Measurements from ENCODE around the gene VANGL1. TPM values are rescaled to one million over a fixed set of nuclear protein-coding genes. Genes with fewer than 3 reads are reported as not detected.
A peak's percentile ranks its signal among the peaks of the same experiment; 100 is the strongest.

Gene VANGL1
- total RNA-seq, 4 donors from 2014 or later, result 17.7 to 33.6 (median 26.2) TPM

DNA sequence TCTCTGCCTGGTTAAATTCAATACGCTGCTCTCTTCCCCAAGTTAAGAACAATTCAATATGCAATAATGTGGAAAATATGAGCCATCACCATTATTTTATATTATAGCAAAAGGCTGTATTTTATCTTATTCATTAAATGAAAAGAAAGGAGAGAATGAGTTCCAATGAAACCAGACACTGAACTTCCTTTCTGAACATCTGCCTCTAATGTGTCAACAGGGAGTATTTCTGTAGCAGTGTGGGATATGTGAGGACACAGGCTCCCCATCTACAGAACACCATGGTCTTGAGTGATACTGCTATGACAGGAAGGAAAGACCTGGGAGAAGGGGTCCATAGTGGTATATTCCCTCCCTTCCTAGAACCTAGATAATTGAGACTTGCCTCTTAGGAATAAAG, 80.5 kb downstream of the VANGL1 start:
- no peak for DNase-seq (ENCODE audit: low spot score in 2 of 2)
- no peak for TF ChIP-seq POLR2AphosphoS5 (IDR thresholded peaks at IDR 0.05)
- H3K4me1 ChIP-seq, result peaks cover 4% of the 10 kb centered on the region
- H3K27ac ChIP-seq, result no peak overlapping the region
- WGBS, result 89% methylated on average over 1 of the region's 1 CpG
- no peak overlapping the region for H3K4me3 ChIP-seq
- no peaks in the 10 kb centered on the region for H3K27me3 ChIP-seq
- no peaks in the 10 kb centered on the region for H3K36me3 ChIP-seq
- no peaks in the 10 kb centered on the region for H3K9me3 ChIP-seq

DNA sequence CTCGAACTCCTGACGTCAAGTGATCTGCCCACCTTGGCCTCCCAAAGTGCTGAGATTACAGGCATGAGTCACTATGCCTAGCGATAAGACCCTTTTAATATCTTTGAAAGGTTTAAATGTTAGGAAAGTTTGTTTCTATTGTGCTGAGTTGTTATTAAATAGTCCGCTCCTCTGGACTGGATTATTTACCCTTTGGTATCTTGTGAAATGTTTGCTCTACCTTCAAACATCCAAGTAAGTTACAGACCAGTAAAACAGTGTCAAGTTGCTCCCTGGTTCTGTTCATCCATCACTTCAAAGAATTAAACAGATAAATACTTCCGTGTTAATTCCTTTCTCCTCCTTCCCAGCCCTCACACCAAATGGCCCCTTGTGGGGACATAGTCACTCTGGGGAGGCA, 82.0 kb downstream of the VANGL1 start:
- no peak overlapping the region for H3K4me3 ChIP-seq
- H3K36me3 ChIP-seq, result no peaks in the 10 kb centered on the region
- no peaks in the 10 kb centered on the region for H3K9me3 ChIP-seq
- WGBS, result 95% methylated on average over 5 of the region's 5 CpGs
- no peaks in the 10 kb centered on the region for H3K27me3 ChIP-seq
- no peak for DNase-seq (ENCODE audit: low spot score in 2 of 2)
- TF ChIP-seq POLR2AphosphoS5 (IDR thresholded peaks at IDR 0.05), result no peak
- TF ChIP-seq, protein P1, sequence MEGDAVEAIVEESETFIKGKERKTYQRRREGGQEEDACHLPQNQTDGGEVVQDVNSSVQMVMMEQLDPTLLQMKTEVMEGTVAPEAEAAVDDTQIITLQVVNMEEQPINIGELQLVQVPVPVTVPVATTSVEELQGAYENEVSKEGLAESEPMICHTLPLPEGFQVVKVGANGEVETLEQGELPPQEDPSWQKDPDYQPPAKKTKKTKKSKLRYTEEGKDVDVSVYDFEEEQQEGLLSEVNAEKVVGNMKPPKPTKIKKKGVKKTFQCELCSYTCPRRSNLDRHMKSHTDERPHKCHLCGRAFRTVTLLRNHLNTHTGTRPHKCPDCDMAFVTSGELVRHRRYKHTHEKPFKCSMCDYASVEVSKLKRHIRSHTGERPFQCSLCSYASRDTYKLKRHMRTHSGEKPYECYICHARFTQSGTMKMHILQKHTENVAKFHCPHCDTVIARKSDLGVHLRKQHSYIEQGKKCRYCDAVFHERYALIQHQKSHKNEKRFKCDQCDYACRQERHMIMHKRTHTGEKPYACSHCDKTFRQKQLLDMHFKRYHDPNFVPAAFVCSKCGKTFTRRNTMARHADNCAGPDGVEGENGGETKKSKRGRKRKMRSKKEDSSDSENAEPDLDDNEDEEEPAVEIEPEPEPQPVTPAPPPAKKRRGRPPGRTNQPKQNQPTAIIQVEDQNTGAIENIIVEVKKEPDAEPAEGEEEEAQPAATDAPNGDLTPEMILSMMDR (IDR thresholded peaks at IDR 0.05), result no peak
- no peak for TF ChIP-seq POLR2A (IDR thresholded peaks at IDR 0.05)
- TF ChIP-seq EP300 (IDR thresholded peaks at IDR 0.05), result no peak
- peaks cover 17% of the 10 kb centered on the region for H3K4me1 ChIP-seq
- H3K27ac ChIP-seq, result no peak overlapping the region

DNA sequence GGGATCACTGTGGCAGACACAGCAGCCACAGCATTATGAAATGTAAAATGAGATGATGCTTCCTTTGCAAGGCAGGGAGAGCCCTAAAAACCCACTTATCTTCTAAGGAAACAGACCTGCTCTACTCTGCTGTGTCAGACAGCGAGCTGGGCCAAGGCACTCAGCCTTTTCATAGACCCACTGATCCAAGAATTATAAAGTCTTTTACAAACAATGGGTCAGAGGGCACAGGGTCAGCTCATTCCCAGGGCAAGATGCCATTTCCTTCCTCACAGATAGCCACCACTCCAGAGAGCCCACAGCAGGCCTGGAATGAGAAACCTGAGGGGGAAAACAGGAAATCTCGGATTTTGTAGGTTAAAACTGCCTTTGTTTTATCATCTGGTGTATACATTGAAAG, 83.8 kb downstream of the VANGL1 start:
- WGBS, result 72% methylated on average over 2 of the region's 2 CpGs
- H3K4me1 ChIP-seq, result peaks cover 17% of the 10 kb centered on the region
- no peak overlapping the region for H3K27ac ChIP-seq
- no peaks in the 10 kb centered on the region for H3K9me3 ChIP-seq
- no peak for DNase-seq (ENCODE audit: low spot score in 2 of 2)
- TF ChIP-seq EP300 (IDR thresholded peaks at IDR 0.05), result no peak
- TF ChIP-seq, protein P1 (IDR thresholded peaks at IDR 0.05), result no peak
- TF ChIP-seq POLR2AphosphoS5 (IDR thresholded peaks at IDR 0.05), result no peak
- TF ChIP-seq POLR2A (IDR thresholded peaks at IDR 0.05), result no peak
- H3K36me3 ChIP-seq, result no peaks in the 10 kb centered on the region
- H3K27me3 ChIP-seq, result no peaks in the 10 kb centered on the region
- no peak overlapping the region for H3K4me3 ChIP-seq

DNA sequence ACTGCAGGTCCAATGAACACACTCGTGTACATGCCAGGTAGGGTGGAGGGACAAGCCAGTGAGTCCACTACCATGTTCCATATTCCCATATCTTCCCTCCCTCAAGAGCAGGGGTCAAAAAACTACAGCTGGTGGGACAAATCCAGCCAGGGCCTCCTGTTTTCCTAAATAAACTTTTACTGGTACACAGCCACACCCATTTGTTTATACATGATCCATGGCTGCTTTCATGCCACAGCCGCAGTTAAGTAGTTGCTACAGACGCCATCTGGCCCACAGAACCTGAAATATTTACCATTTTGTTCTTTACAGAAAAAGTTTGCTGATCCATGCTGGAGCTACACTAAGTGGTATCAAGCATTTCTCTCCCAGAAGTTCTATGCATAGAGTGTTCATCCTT, 84.4 kb downstream of the VANGL1 start:
- DNase-seq (ENCODE audit: low spot score in 2 of 2), result no peak
- Histone ChIP-seq H3K27me3 (no peaks in the 10 kb centered on the region), H3K36me3 (no peaks in the 10 kb centered on the region), H3K4me1 (peaks cover 17% of the 10 kb centered on the region), H3K4me3 (no peak overlapping the region), H3K9me3 (no peaks in the 10 kb centered on the region), H3K27ac (no peak overlapping the region)
- no peak for TF ChIP-seq EP300 (IDR thresholded peaks at IDR 0.05)
- TF ChIP-seq, protein P1 (IDR thresholded peaks at IDR 0.05), result no peak
- TF ChIP-seq POLR2A (IDR thresholded peaks at IDR 0.05), result no peak
- TF ChIP-seq POLR2AphosphoS5 (IDR thresholded peaks at IDR 0.05), result no peak
- 62% methylated on average over 3 of the region's 3 CpGs for WGBS

- Histone ChIP-seq H3K36me3 (no peaks in the 10 kb centered on the region), H3K4me3 (no peak overlapping the region), H3K4me1 (peaks cover 17% of the 10 kb centered on the region), H3K27me3 (no peaks in the 10 kb centered on the region), H3K27ac (no peak overlapping the region), H3K9me3 (no peaks in the 10 kb centered on the region)
- TF ChIP-seq, protein P1 (IDR thresholded peaks at IDR 0.05), result no peak
- TF ChIP-seq POLR2AphosphoS5 (IDR thresholded peaks at IDR 0.05), result no peak
- no peak for TF ChIP-seq EP300 (IDR thresholded peaks at IDR 0.05)
- no peak for TF ChIP-seq POLR2A (IDR thresholded peaks at IDR 0.05)
- no peak for DNase-seq (ENCODE audit: low spot score in 2 of 2)
These were observed 84.8 kb downstream of the VANGL1 start for GRCh38 chr1:115726570-115726969.

DNA sequence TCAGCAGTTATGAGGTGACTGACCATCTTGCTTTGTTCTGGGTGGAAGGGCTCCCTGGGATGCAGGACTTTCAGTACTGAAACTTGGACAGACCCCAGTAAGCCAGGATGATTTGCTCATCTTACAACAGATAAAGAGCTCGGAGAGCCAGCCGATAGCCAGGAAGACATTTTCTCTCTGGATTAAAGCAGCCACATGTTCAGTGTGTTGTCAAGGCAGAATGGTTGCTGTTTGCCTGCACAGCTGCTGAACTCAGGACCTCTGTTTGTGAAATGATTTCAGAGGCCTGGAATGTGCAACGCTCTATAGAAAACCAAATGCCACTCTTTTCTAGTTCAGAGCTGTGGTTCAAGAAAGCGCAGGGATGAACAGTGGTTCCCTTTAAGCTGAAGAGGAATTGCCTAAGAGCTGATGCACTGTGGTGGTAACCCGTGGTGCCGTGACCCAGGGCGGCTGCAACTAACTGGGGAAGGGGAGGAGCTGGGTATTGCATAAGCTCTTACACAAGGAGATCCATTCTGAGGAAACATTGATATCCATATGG, 86.0 kb downstream of the VANGL1 start:
- Histone ChIP-seq H3K27ac (peak overlapping the region; percentile 73), H3K36me3 (no peaks in the 10 kb centered on the region), H3K4me3 (no peak overlapping the region), H3K4me1 (peaks cover 17% of the 10 kb centered on the region), H3K9me3 (no peaks in the 10 kb centered on the region), H3K27me3 (no peaks in the 10 kb centered on the region)
- TF ChIP-seq EP300 (IDR thresholded peaks at IDR 0.05) (no peak), POLR2A (IDR thresholded peaks at IDR 0.05) (no peak), POLR2AphosphoS5 (IDR thresholded peaks at IDR 0.05) (peak in 2 of 3 donors; percentile 38 to 86)
- TF ChIP-seq, protein P1 (IDR thresholded peaks at IDR 0.05), result no peak
- peak; percentile 82 to 85 for DNase-seq (ENCODE audit: low spot score in 2 of 2)
- 50% methylated on average over 6 of the region's 7 CpGs for WGBS

Data from suprapubic skin (tissue), 4 donors.